ENCODE results near the gene PTPRS. TPM values are rescaled to one million over a fixed set of nuclear protein-coding genes. Genes with fewer than 3 reads are reported as not detected.

PTPRS gene
- total RNA-seq, 1 donor = 123 TPM

DNA sequence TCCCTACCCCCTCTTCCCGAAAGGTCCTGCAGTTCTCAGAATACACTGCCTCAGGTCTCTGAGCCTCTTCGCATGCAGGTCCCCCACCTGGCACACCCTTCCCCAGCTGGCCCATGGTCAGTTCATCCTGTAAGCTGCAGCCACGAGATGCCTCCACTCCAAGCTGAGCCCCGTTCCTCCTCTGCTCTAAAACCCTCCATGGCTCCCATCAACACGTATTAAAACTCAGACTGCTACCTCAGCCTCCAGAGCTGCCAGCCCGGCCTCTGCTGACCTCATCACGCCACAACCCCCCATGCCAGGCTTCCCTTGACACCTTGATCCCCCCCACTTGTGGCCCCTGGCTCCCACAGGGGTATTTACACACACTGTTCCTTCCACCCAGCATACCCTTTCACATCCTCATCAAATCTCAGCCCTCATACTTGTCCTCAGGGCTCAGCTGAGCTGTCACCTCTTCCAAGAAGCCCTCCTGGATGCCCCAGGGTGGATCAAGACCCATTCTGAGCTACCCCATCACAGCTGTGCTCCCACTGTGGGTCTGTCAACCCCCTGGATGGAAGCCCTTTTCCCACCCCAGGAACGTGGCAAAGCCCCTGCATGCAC, 48.9 kb downstream of the PTPRS start:
- H3K4me3 ChIP-seq (ENCODE audit: low read depth, low read length) = peak overlapping the region; percentile 67
- TF ChIP-seq, protein P1, sequence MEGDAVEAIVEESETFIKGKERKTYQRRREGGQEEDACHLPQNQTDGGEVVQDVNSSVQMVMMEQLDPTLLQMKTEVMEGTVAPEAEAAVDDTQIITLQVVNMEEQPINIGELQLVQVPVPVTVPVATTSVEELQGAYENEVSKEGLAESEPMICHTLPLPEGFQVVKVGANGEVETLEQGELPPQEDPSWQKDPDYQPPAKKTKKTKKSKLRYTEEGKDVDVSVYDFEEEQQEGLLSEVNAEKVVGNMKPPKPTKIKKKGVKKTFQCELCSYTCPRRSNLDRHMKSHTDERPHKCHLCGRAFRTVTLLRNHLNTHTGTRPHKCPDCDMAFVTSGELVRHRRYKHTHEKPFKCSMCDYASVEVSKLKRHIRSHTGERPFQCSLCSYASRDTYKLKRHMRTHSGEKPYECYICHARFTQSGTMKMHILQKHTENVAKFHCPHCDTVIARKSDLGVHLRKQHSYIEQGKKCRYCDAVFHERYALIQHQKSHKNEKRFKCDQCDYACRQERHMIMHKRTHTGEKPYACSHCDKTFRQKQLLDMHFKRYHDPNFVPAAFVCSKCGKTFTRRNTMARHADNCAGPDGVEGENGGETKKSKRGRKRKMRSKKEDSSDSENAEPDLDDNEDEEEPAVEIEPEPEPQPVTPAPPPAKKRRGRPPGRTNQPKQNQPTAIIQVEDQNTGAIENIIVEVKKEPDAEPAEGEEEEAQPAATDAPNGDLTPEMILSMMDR (IDR thresholded peaks at IDR 0.05; ENCODE audit: insufficient read depth, low read depth, low read length) = no peak
- DNase-seq (ENCODE audit: low read depth) = no peak

Other genes with a start within 250 kb of the PTPRS start
- gene ZNRF4, start 114.6 kb upstream of the PTPRS start, total RNA-seq = not detected in 2 replicates
- gene TINCR, start 227.1 kb upstream of the PTPRS start, total RNA-seq = not detected in 2 replicates